Measurements from ENCODE around the gene ABHD13. TPM values are rescaled to one million over a fixed set of nuclear protein-coding genes. Genes with fewer than 3 reads are reported as not detected.
"Not testable (repeated sequence)": the region's sequence is repeated elsewhere in the genome, so short reads cannot be mapped to it uniquely, and the experiment has no call there.

ABHD13 gene
- total RNA-seq, 1 experiment from 2014 or later: 6.9 TPM

DNA sequence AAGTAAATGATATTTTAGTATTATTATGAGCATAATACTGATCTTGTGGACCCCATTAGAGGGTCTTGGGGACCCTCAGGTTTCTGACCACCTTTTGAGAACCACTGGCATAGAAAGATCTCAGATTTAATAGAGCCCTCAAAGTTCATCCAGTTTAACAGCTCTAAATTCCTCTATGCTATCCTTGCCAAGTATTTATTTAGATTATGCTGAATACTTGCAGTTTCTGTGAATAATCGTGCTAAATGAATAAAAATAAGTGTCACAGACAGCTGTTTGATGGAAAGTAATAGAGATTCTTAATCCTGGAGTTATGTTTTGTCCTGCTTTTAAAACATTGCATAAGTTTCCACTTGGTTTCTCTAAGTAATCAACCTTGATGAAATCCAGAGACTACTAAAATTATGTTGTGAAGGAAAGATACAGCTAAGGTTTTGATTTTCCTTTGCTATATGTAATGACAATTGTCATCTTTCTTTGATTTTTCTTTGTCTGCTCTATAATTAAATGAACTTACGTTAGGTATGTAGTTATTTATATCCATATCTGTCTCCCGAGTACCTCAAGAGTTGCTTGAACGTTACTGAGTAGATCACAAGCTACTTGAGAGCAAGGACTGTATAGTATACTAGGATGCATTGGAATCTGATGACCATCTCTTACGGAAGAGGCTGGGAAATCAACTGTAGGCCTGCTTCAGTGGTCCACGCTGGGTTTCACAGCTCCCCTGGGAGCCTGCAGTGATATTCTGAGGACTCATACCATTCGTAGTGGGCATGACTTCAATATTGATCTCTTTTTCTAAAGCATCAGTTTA lies 5.7 kb downstream of the ABHD13 start:
- DNase-seq (ENCODE audit: low read depth): no peak

DNA sequence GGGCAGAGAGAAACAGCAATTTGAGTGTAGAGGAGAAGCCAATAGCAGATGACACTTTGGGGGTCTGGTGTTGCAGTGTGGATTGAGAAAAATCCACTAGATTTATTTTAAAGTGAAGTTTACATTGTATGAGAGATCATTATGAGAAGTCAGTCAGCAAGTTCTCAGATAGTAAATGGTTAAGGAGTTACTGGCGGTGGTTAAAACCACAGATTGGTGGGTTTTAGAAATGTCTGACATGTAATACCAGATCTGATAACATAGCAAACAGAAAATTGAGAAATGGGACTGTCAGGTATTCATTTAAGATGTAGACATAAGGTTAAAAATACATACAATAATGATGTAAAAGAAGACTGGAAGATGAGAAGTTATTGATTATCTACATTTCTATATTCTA lies 7.2 kb downstream of the ABHD13 start:
- DNase-seq (ENCODE audit: low read depth): no peak

DNA sequence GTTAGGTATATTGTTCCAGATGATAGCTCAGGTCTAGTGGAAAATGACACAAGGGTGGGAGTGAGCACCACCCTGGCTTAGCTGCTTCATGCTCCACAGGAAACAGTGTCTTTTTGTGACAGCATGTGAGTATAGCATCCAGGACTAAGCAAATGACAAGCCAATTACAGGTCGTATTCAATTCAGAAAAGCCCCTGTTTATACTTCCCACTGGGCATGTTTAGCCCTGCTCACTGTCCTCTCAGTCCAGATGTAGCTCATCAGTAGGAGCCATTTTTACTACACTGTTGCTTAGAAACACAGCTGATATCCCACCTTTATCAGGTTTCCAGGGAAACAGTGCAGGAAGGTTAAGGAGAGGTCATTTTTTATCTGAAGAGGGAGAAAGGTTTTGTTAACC lies 8.0 kb downstream of the ABHD13 start:
- no peak for DNase-seq (ENCODE audit: low read depth)

DNA sequence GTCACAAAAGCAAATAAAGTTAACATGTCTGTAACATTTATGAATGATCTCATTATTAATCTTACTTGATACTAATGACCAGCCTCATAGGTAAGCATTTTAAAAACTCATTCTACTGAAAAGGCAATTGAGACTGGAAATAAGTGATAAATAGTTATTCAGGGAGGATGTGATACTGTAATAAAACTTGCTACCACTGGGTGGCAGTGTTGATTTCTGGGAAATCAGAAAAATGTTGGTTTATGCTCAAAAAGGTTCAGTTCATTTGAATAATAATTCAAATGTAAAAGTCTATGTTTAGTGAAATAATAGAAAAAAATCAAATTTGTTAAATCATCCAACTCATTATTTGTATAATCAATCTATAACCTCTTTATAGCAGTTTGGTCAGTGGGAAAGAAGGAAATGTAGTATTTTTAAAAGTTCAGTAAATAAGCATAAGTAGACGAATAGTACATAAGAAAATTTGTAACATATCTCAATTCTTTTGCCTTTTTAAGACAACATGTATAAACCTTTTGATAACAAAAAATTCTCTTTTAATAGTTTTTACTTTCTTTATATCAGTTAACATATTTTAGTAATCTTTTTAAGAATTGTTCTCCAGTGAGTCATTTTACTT lies 9.6 kb downstream of the ABHD13 start:
- peak; percentile 36 for DNase-seq (ENCODE audit: low read depth)

DNA sequence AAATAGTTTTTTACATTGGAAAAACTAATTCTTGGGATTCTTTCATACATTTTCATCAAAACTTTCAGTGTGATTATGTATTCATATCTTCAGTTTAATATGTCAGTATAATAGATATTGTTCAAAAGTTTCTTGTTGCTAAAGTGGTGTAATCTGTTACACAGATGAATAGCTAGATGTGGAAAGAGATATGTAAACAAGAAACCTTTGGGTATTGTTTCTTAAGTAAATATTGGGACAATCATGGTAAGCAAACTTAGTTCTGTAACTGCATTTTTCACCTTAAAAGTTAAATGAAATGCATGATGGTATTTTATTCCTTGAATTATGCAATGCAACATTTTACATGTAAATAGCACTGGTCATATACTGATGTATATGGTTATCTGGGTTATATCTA lies 12.2 kb downstream of the ABHD13 start:
- DNase-seq (ENCODE audit: low read depth): no peak

DNA sequence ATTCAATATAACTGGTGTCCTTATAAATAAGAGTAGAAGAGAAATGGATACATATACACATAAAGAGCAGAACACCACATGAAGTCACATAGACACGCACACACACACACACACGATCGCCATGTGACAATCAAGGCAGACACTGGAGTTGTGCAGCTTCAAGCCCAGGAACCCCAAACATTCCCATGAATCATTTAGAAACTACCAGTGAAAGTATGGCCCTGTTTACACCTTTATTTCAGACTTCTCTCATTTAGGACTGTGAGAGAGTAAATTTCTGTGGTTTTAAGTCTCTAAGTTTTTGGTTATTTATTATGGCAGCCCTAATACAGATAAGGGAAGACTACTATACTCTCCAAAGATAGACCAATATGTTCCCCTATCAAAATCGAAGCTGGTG lies 31.0 kb downstream of the ABHD13 start:
- no peak for DNase-seq (ENCODE audit: low read depth)

DNA sequence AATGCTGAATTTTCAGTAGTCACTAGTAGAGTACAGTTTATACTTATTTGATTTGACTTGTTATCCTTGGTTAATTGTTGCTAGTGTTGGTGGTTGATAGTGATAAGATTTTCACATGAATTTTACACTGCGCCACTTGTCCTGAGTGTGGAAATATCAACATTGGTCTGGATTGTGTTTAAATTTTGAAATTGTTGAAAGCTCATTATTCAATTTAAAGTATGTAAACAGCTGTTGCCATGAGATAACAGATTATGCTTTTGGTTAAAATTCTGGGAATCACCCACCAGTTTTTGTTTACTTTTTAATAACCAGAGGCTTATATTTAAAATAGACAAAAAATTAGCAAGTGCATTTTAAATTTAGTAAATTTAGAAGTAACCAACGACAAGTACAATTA lies 39.1 kb downstream of the ABHD13 start:
- no peak for DNase-seq (ENCODE audit: low read depth)

DNA sequence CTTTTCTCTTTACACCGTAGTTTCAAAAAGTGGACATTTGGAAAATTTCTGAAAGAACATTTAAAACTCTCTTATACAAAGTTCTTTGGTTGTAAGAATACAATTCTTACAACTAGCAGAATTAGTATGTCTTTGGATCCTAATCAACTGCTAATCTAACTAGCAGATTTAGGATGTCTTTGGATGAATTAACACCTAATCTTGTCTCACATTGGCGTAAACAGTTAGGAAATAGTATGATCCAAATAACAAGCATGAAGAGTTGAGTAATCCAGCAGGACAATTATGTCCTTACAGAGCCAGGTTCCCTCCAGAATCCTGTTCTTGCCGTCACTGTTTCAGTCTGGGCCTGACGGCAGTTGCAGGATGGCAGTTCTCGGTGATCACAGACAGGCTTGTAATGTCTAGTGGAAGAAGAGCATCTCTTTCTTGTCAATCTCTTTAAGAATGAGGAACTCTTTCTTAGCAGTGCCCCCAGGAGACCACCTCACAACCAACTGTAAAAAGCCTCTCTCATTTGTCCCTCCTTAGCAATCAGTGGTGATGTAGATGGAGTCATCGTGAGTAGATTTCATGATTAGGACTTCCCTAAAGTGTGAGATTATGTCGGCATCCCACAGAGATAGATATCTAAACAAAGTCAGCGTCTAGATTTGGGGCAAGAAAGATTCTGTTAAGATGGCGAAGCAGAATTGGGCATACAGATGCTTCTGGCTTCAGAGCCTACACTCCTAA lies 45.6 kb downstream of the ABHD13 start:
- DNase-seq (ENCODE audit: low read depth): no peak

DNA sequence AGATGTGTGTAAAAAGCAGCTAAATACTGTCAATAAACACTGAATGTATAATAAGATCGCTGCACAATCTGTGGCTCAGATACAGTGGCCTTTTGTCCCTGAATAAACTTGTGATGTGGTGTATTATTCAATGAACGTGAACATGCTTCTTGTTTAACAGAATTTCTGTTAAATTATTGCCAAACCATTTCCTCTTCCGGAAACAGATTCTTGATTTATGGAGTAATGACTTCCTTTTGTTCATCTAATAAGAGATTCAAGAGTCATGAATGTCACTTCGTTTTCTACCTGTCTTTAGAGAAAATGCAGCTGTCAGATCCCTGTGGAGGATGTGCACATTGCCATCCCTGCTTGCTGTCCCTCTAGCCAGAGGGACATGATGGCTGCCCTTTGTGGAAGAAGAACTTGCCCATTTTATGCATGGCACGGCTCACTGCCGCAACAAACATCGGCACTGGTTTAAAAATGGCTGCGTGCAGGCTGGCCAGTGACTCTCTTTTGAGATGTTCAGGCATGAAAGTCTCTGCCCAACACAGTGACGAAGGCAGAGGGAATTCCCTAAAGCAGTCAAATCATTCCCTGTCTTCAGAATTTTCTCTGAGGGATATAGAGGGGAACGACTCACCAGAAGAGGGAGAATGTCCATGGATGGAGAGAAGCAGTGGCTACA lies 48.3 kb downstream of the ABHD13 start:
- DNase-seq (ENCODE audit: low read depth): no peak

DNA sequence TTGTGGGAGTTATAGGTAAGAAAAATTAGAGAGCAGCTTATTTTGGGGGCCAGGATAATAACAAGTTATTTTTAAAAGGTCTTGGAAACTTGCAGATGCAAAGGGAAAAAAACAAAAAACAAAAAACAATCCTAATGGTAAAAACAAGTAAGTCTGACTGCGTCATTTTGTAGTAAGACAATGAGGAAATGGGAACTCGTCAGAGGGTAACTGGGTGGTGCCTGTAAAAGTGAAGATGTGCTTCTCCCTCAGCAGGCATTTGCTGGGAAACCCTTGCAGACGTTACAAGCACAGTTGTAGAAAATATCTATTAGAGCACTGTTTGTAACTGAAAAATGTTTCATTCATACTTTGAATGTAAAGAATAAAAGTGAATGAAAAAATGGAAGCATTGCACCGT lies 49.2 kb downstream of the ABHD13 start:
- DNase-seq (ENCODE audit: low read depth): no peak

DNA sequence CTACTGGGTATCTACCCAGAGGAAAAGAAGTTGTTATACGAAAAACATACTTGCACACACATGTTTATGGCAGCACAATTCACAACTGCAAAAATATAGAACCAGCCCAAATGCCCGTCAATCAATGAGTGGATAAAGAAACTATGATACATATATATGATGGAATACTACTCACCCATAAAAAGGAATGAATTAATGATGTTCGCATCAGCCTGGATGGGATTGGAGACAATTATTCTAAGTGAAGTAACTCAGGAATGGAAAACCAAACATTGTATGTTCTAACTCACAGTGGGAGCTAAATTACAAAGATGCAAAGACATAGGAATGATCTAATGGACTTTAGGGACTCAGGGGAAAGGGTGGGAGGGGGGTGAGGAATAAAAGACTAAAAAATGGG lies 49.7 kb downstream of the ABHD13 start:
- not testable (repeated sequence) for DNase-seq (ENCODE audit: low read depth)

DNA sequence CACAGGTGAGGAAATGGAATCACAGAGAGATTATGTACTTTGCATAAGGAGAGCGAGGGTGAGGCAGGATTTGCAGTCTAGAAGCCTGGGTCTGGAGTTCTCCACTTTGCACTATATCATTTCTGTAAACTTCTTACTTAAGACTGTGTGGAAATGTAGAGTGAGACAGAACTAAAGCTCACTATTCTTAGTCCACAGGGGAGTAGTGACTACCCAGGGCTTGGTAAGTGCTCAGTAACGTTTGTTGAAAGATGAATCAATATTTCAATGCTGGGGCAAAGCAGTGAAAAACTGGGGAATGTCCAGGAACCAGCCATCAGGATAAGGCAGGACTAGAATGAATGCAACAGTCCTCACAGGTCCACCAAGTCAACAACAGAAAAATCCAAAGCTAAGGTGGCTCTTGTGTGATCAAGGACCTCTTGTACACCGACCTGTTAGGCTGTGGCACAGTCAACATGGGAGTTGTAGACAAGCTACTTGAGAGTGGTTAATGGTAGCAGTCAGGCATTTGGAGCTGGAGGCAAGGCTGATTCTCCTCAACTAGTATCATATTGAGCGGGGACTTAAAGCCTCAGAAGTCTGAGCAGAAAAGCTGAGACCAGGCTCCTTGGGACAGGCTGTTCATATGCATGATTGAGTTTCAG lies 50.4 kb downstream of the ABHD13 start:
- DNase-seq (ENCODE audit: low read depth): no peak

DNA sequence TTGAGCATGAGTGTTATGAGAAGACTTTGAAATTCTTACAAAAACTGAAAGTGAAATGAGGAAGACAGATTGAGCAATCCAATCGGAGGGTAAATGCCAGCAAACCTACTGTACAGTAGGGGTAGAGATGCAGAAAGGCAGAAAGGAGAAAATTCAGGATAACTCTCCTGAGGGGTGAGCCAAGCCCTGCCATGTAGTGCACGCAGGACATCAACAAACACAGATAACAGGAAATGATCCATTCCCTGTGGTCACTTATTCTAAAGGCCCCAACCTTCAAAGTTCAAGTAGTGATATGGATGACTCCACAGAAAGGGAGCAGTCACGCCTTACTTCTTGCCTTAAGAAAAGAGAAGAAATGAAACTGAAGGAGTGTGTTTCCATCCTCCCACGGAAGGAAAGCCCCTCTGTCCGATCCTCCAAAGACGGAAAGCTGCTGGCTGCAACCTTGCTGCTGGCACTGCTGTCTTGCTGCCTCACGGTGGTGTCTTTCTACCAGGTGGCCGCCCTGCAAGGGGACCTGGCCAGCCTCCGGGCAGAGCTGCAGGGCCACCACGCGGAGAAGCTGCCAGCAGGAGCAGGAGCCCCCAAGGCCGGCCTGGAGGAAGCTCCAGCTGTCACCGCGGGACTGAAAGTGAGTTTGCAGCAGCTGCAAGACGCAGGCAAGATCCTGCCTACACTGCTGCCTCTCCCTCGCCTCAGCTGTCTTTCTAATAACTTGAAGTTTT lies 51.6 kb downstream of the ABHD13 start, which contains the start of gene TNFSF13B:
TSS of gene TNFSF13B (plus strand) at position 118 of the 728 bp plus-strand sequence. CDS start at position 296, 178 bp downstream.
- peak; percentile 79 for DNase-seq (ENCODE audit: low read depth)

DNA sequence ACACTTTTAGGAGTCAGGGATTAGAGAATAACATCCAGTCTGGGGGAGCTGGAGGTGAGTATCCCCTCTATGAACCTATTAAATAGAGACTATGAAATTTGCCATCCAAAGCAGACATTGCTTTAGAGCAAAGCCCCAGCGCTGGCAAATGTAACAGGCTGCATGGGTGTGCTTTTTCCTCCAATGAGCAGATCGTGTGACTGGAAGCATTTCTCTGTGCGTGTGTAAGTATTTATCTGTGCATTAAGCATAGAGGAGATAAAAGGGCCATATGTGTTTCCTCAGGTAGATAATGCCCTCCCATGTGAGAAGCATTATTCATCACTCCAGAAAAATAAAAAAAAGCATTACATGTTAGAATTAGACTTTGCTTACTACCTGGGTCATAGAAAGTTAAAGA lies 52.2 kb downstream of the ABHD13 start:
- DNase-seq (ENCODE audit: low read depth): no peak

DNA sequence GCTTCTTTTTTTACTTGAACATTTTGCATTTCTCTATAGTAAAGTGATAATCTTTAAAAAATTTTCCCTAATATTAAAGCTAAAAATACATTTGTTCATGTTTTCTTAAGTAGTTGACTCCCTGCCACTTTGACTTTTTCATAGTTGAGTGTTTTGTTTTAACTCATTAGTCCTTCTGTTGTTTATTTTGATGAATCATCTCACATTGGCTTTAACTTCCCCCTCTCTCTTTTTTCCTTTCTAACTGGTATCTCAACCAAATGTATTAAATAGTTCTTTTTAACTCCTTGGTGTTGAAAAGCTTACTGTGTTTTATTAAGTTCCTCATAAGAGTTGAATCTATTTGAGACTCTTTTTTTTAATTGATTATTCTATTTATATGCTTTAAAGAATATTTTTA lies 54.1 kb downstream of the ABHD13 start:
- DNase-seq (ENCODE audit: low read depth): peak; percentile 49

DNA sequence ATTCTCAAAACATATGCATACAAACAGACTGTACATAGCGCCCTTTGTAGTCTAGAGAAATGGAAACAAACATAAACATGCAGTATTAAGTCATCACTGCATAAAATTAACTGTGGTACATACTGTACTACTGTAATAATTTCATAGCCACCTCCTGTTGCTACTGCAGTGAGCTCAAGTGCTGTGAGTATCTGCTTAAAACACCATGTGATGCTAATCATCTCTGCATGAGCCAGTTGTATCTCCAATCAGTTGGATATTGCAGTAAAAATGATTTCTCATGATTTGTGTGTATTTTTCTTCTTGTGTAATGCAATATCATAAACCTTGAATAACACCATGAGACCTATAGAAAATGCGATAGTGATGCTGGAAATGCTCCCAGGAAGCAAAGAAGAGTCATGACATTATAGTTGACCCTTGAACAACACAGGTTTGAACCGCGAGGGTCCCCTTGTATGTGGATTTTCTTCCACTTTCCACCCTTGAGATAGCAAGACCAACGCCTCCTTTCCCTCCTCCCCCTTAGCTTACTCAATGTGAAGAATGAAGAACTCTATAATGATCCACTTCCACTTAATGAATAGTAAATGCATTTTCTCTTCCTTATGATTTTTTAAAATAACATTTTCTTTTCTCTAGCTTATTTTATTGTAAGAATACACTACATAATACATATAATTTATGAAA lies 55.4 kb downstream of the ABHD13 start:
- peak; percentile 10 for DNase-seq (ENCODE audit: low read depth)

DNA sequence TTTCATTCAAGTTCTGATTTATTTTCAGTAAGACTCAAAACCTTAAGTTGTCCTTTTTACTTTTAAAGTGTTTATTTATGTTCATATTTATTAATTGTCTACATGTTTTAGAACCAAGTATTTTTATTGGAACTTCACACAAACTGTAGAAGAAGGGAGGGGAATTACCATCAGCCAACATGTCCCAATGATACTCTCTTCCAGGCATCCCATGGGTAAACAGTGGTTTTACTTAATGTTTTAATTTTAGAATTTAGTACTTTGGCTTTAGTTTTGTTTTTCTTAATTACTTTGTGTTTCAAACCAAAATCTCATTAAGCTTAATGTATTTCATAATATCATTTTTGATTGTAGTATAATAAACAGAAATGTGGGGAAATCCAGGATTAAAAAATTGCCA lies 56.5 kb downstream of the ABHD13 start:
- DNase-seq (ENCODE audit: low read depth): no peak

DNA sequence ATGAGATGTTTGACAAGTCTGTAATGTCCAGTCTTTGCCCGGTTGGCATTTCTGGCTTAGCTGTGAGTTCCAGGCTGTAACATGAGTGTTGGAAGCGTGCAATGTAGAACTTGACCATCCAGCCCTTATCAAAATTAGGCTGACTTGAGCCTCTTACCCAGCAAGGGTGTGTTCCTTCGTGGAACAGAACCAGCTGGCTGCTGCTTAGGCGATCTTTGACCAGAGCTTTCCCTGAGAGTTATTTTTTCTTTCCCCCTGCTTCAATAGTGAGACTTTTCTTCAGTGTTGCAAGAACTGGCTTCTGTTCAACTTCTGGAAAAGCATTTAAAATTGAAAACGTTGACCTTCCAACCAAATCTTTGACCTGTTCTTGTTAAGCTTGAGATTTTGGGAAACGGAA lies 57.9 kb downstream of the ABHD13 start:
- no peak for DNase-seq (ENCODE audit: low read depth)

DNA sequence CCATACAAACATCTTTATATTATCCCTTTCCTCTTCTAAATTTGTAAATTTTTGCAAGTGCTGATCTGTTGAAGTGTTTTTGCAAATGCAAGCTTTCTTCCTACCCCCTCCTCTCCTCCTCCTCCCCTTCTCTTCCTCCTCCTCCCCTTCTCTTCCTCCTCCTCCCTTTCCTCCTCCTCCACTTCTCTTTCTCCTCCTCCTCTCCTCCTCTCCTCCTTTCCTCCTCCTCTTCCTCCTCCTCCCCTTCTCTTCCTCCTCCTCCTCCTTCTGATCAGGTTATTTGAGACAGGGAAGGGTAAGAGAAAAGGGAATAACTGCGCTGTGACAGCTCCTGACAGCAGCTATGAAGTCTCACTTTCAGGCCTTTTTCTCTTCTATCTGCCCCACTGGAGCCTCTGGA lies 60.3 kb downstream of the ABHD13 start:
- no peak for DNase-seq (ENCODE audit: low read depth)

DNA sequence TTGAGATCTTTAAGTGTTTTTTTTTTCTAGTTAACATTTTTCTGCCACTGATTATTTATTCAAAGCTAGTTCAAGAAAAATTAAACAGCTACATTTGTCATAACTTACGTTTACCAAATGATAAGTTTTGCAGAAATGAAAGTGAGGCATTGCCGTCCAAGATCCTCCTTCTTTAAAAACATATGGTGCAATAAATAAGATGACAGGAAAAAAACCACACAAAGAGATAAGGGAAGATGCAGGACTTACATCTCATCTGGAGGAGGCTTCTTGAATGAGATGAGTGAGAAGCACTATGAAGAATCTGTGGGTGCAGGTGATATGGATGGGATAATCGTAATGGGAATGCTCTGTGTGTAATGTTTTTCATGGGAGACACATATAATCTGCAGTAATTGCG lies 63.7 kb downstream of the ABHD13 start:
- no peak for DNase-seq (ENCODE audit: low read depth)

Measured in LHCN-M2 (cell line).